Skeletal muscle cell (primary cell): ENCODE measurements around the gene PLGRKT.
"Not testable (repeated sequence)": the region's sequence is repeated elsewhere in the genome, so short reads cannot be mapped to it uniquely, and the experiment has no call there.

ENCODE experiments used
- DNase-seq: peaks from one replicate; pipeline ENCODE4 v3.0.0-alpha.2; 2010; ENCODE audit warnings: low read depth
- H3K4me3 ChIP-seq: 2 replicates; pipeline ENCODE4 v1.5.1; 2011; ENCODE audit warnings: low read depth, mild to moderate bottlenecking, control low read depth, low read length, moderate library complexity

The PLGRKT gene, protein sequence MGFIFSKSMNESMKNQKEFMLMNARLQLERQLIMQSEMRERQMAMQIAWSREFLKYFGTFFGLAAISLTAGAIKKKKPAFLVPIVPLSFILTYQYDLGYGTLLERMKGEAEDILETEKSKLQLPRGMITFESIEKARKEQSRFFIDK

DNA sequence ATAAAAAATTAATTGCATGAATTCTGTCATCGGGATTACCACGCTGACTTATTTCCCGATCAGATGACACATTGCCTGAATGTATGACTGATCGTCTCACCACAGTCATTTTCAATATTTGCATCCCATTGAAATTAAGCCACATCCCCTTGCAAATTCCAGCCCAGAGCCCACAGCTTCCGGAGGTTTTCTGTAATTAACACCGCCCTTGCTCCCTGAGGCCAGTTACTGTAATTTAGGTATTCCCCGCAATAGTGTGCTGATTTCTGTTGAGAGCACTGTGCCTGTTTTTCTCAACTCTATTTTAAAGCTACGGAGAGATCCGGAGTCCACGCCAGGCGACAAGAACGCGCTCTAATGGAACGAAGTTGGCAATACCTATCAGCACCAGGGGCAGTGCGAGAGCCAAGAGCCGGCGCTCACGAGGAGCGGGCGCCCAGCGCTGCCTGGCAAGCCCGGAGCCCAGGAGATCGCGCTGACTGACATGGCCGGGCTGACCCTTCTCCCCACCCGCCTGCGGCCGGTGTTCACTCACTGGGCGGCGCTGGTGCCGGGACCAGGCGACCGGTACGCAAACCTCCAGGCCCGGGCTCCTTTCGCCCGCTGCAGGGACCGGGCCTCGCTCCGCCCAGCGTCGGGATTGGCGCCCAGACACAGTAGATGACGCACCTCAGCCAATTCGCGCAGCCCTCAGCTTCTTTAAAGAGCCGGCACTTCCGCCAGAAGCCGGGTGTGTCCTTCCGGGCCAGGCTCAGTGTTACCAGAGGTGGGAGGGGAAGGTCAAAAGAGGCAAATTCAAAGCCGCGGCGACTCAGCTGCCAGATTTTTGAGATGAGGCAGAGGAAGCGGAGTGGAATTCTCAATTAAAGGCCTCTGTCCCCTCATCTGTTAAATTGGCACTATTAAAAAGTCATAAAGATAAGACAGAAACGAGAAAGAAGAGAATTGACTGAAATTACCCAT, at the start of gene PLGRKT:
TSS of gene PLGRKT (minus strand) at position 672 of the 963 bp plus-strand sequence. CDS start 5,948 bp downstream, outside the sequence.
- H3K4me3 ChIP-seq, result peak within 1 kb of the TSS; percentile 70
- peak; percentile 56 for DNase-seq

DNA sequence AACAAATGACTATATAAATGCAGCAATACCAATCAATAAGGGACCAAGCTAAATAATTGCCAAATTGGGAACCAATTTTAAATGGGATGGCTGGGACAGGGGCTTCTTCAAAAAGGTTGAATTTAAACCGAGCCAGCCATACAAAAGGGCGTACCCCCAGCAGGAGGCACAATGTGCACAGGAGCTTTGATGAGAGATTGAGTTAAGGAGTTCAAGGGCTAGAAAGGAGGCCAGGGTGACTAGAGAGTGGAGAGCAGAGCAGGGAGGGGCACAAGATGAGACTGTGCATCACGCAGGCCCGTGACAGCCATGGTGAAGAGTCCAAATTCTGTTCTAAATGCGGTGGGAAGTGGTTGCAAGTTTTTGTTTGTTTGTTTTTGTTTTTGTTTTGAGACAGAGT, 49.3 kb upstream of the PLGRKT start:
- H3K4me3 ChIP-seq, result no peak overlapping the region
- no peak for DNase-seq

DNA sequence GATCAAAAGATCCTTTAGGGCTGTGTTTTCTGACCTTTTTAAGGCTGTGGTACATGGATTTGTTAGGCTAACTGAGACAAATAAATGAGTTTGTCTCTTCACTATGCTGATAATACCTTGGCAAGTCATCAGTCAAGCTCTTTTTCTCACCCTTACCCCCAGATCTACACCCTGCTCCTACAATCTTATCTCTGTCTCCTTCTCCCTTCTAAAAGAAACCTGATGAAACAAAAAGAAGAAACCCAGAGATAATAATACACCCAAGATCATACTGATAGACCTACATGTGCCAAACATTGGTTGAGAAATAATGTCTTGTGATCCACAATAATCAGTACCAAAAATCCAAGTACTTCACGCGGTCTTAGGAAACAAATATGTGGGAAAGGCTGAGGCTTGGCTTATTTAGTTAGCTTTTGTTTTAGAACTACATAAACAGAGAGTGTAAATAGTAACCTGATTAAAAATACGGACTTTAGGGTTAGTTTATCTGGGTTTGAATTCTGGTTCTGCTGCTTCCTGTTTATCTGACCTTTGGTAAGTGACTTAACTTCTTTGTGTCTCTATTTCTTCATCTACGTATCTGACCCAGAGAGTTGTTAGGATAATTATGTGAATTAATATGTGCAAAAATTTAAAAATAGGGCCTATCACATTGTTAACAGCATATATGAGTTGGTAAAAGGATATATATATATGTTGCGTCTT, 47.8 kb upstream of the PLGRKT start:
- DNase-seq, result no peak
- no peak overlapping the region for H3K4me3 ChIP-seq

DNA sequence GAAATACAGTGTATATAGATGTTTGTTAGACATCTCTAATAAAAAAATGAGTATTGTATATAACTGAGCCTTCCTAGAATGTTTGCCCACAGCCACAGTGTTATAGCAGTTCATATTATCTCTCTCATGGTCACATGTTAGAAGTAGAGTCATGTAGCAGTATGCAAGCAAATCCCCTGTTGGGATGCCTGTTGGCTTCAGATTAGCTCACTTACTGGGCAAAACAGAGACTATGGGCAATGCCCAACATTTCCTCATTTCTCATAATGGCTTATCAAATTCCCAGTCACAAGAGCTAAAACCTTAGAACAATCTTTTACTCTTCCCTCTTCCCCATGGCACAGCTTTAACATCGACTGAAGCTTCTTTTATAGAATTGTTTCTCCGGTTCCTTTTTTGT, 45.6 kb upstream of the PLGRKT start:
- no peak overlapping the region for H3K4me3 ChIP-seq

DNA sequence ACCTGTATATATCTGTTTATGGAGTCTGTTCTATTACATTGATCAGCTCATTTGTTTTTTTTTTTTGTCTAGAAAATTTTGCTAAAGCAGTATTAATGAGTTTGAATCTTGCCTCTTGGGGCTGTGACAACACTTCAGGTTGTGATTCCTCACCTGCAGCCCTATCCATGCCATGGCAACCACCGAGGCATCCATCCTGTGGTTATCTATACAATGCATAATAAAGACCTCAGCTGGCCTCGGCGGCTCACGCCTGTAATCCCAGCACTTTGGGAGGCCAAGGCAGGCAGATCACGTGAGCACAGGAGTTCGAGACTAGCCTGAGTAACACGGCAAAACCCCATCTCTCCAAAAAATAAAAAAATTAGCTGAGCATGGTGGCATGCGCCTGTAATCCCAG, 44.5 kb upstream of the PLGRKT start:
- DNase-seq, result no peak
- H3K4me3 ChIP-seq, result no peak overlapping the region

More for the DNA sequence above, 45.6 kb upstream of the PLGRKT start:
- no peak for DNase-seq

DNA sequence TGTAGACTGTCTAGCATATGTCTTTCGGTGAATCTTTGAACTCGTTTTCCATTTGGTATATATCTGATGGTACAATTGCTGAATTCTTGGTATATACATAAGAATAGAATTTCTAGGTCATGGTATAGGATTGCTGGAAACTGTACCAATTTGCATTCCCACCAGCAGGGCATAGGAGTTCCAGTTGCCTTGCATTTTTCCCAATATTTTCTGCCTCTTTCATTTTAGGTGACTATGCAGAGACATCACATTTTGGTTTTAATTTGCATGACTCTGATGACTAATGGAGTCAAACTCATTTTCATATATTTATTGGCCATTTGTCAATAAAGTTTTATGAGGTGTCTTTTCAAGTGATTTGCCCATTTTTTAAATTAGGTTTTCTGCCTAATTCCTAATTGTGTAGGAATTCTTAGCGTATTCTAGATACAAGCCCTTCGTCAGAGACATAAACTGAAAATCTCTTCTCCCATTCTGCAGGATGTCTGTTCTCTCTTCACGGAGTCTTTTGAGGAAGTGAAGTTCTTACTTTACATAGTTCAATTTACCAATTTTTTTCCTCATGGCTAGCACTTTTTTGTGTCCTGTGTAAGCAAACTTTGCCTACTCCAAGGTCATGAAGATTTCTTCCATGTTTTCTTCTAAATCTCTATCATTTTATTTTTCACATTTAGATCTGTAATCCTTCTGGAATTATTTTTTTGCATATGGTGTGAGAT, 43.8 kb upstream of the PLGRKT start:
- H3K4me3 ChIP-seq, result no peak overlapping the region
- no peak for DNase-seq

DNA sequence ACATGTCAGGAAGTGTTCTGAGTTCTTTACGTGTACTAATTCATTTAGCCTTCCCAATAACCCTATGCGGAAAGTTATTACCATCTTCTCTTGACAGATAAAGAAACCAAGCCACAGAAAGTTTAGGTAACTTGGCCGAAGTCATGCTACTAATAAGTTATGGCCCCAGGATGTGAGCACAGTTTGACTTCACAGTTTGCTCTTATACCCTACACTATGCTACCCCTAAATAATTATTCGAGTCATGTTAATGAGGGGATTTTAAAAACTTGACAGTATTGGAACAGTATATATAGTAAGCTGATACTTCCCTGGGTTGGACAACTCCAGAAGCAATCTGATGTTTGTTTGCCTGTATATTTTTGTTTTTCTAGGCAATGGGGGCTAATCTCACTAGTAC, 43.2 kb upstream of the PLGRKT start:
- H3K4me3 ChIP-seq, result no peak overlapping the region
- no peak for DNase-seq

DNA sequence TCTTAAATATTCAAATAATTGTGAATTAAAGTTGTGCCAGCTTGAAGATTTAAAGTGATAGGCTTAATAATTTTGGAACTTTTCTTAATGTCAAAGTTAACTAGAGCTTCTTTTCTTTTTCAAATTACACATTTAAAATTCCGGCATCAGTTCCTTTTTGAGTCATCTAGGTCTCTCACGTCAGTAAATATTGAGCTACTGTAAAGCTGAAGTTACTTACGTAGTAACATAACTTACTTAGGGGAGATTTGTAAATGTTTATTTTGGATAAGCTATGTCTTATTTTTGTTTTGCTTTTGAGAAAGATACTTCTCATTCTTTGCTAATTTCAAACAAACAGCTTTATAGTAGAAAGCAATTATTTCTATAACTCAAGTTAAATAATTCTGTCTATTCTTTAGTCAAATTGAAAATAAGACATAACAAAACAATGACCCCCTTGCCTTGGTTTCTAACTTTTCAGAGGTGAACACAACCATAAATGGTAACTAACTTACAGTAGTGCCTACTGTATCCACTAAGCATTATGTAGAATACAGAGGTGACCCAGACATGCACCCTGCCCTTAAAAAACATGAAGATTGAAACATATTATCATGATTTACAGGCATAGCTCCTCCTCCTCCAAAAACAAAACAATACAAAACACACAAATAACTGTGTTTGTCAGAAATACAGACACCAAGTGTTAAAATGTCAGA, 42.4 kb upstream of the PLGRKT start:
- H3K4me3 ChIP-seq, result no peak overlapping the region
- DNase-seq, result no peak

DNA sequence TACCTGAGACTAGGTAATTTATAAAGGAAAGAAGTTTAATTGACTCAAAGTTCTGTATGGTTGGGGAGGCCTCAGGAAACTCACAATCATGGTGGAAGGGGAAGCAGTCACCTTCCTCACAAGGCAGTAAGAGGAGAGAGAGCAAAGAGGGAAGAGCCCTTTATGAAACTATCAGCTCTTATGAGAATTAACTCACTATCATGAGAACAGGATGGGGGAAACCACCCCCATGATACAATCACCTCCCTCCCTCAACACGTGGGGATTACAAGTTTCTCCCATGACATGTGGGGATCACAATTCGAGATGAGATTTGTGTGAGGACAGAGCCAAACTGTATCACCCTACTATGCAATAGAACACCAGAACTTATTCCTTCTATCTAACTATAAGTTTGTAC, 40.5 kb upstream of the PLGRKT start:
- DNase-seq, result no peak
- no peak overlapping the region for H3K4me3 ChIP-seq

DNA sequence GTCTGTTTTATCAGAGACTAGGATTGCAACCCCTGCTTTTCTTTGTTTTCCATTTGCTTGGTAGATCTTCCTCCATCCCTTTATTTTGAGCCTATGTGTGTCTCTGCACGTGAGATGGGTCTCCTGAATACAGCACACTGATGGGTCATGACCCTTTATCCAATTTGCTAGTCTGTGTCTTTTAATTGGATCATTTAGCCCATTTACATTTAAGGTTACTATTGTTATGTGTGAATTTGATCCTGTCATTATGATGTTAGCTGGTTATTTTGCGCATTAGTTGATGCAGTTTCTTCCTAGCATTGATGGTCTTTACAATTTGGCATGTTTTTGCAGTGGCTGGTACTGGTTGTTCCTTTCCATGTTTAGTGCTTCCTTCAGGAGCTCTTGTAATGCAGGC, 37.9 kb upstream of the PLGRKT start:
- DNase-seq, result not testable (repeated sequence)

DNA sequence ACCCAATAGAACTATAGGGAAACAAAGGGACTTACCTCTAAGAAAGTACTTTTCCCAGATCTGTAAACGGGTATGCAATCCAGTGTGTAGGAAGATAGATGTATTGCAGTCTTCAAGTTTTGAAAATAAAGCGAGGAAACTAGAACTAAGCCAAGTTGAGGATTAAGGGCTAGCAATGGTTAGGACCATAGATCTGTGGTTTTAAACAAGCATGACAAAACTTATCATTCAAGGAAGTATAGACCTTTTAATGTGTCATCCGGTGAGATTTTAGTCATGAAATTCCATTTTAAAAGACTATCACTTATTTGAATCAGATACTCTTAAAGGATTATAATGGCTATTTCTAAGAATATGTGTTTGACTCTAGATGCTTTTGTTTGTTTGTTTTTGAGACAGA, 33.1 kb upstream of the PLGRKT start:
- H3K4me3 ChIP-seq, result no peak overlapping the region
- DNase-seq, result no peak

More for the DNA sequence above, 37.9 kb upstream of the PLGRKT start:
- H3K4me3 ChIP-seq, result not testable (repeated sequence)

DNA sequence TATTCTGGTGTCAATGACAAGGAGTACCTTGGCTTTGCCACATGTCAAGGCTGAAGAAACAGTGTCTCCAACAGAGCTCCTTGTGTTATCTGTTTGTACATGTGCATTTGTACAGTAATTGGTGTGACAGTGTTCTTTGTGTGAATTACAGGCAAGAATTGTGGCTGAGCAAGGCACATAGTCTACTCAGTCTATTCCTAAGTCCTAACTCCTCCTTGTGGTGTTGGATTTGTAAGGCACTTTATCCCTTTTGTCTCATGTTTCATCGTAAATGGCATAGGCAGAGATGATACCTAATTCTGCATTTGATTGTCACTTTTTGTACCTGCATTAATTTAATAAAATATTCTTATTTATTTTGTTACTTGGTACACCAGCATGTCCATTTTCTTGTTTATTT, 32.4 kb upstream of the PLGRKT start:
- DNase-seq, result no peak
- no peak overlapping the region for H3K4me3 ChIP-seq

DNA sequence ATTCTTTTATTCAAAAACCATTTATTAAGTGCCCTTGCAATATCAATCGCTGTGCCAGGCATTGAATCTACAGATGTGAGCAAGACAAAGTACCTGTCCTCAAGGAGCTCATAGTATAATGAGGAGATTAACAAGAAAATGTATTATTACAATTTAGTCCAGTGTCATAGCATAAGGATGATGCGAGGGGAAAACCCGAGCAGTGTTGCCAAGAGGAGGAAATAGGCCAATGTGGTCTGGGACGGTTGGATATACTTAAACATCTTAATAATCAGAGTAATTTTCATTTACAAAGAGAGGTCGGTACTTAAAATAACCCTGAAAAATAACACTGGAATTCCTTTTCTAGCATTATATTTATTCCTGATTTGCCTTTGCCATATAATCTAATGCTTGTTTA, 31.1 kb upstream of the PLGRKT start:
- DNase-seq, result no peak
- no peak overlapping the region for H3K4me3 ChIP-seq

DNA sequence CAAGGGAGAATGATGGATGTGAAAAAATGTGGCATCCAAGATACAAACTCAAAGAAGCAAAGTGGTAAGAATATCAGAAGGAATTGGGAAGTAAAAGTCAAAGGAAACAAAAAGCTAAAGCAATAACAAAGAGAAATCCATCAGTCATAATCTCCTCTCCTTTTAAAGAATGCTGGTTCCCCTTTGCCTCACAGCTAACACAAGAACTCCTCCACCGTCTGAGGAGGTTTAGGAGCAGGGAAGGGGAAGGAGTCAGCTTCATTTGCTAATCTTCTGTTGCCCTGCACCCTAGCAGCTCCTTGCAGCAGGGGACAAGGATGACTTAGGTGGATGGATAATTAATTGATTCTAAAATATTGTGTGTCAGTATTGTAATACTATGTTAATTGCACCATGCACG, 29.0 kb upstream of the PLGRKT start:
- DNase-seq, result no peak

DNA sequence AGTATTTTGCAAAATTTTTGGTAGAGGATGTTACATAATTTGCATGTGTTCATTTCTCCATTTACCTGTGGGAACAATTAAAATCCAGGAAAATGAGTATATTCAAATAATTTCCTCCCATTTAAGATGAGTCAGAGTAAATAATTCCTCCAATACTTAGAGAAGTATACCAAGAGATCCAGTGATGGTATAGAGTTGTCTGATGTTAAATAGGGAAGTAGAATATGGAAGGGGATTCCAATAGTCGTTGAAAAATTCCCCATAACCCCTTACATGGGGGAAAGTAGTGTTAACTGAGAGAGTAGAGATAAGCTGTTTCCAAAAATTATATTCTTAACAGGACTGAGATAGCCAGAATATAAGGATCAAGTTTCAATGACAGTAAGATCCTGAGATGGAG, 28.3 kb upstream of the PLGRKT start:
- no peak for DNase-seq
- no peak overlapping the region for H3K4me3 ChIP-seq

More for the DNA sequence above, 29.0 kb upstream of the PLGRKT start:
- H3K4me3 ChIP-seq, result no peak overlapping the region

DNA sequence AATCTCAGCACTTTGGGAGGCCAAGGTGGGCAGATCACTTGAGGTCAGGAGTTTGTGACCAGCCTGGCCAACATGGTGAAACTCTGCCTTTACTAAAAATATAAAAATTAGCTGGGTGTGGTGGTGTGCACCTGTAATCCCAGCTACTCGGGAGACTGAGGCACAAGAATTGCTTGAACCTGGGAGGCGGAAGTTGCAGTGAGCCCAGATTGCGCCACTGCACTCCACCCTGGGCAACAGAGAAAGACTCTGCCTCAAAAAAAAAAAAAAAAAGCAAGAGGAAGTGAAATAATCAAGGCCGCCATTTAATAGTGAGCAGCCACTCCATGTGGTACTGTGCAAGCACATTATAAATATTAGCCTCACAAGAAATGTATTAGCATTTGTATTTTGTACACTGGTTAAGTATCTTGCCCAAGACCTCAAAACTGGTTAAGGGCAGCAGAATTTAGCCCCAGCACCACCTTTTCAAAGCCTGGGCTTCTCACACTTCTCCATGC, 27.2 kb upstream of the PLGRKT start:
- DNase-seq, H3K4me3 ChIP-seq: not testable (repeated sequence)

DNA sequence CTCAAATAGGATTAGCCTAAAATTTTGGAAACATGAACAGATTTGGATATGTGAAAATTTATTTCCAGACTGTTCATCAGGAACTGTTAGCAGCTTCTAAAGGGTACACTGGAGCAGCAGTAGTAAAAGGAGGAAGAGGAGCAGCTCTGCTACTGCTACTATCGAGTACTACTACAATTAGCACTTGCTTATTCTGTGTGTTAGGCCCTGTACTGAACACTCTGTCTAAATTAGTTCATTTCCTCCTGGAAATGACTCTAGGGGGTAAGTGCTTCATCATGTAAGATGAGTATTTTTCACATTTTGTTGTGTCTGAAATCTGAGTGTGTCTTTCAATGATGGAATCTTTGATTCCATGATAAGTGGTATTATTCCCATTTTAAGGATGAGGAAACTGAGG, 22.4 kb upstream of the PLGRKT start:
- no peak overlapping the region for H3K4me3 ChIP-seq
- DNase-seq, result no peak

DNA sequence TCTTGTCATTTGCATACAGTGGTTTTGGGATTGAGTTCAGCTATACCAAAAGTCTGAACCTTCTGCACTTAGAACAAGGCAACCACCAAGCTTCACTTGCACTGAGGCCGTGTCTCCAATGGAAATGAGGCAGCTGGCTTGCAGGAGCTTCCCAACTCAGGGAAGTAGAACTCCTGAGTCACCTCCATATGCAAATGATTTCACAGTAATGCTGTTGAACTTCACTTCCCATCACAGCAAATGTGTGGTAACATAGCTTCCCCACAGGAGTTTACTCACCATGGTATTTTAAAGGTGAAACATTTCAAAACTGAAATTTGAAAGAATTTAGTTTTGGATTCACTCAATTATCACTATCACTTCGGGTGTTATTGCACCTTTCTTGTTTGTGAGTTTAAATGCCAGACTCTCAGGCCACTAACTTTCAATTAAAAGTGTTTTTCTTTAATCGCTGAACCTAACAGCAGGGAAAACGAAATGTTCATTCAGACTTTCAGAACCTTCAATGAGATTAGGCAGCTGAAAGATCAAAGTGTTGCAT, 21.6 kb upstream of the PLGRKT start:
- no peak for DNase-seq
- H3K4me3 ChIP-seq, result no peak overlapping the region

DNA sequence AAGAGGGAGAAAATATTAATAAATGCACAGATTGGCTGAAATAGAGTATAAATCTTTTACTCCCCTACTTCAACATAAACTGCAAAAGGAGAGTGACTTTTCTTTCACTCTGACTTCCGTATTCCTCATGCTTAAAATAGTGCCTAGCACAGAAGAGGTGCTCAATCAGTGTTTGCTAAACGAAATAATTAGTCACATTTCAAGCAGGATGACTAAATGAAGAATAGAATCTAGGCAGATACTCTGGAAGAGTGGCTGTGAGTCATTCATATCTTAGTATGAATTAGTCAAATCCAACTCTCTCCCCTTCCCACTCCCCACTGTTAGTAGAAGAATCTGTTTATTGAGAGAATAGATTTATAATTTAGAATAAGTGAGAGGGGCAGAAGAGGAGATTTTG, 17.5 kb upstream of the PLGRKT start:
- no peak for DNase-seq
- no peak overlapping the region for H3K4me3 ChIP-seq
